Epithelial cell of proximal tubule (primary cell): ENCODE measurements around the gene CHST3. TPM values are rescaled to one million over a fixed set of nuclear protein-coding genes. Genes with fewer than 3 reads are reported as not detected.

Experiments used
- DNase-seq: peaks from one replicate; pipeline ENCODE4 v3.0.0-alpha.2; 2011; ENCODE audit warnings: low read depth
- H3K4me3 ChIP-seq: 2 replicates; pipeline ENCODE4 v1.5.1; 2011; ENCODE audit warnings: low read depth, mild to moderate bottlenecking, low read length
- total RNA-seq: library from RNA; depleted of rRNA; stranded (reverse); fragments of >200 nt; gene quantifications from 2 replicates; pipeline ENCODE4 v1.2.3, GENCODE V29; 2015
- TF ChIP-seq, protein P1 (sequence below): conservative IDR thresholded peaks from 2 replicates; pipeline ENCODE4 v1.5.1; 2012; ENCODE audit warnings: low read depth, mild to moderate bottlenecking, low read length

CHST3 gene
- total RNA-seq, 1 donor from 2014 or later: 20.5 TPM

DNA sequence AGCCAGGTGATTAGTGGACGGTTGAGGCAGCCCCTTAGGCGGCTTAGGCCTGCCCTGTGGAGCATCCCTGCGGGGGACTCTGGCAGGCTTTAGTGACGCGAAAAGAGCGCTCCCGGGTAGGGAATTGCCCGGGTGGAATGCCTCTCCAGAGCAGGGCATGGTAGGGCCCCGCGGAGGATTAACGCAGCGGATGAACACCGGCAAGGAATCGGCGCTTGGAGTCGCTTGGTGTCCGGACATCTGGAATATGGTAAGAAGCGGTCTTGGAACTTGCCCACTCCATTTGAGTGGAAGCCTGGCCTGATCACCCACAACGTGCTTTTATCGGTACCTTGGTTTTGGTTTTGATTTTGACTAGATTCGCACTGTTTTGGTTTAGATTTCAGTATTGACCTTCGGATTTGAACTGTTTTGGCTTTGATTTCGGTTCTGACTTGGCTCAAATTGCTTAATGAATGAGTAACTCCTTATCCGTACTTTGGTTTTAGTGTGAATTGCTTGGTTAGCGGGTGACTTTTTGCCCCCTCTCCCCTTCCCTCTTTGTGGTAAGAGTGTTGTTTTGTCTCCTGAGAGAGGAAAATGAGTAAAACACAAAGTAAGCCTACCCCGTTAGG, 24.2 kb upstream of the CHST3 start:
- peak overlapping the region; percentile 39 for H3K4me3 ChIP-seq
- TF ChIP-seq, protein P1, sequence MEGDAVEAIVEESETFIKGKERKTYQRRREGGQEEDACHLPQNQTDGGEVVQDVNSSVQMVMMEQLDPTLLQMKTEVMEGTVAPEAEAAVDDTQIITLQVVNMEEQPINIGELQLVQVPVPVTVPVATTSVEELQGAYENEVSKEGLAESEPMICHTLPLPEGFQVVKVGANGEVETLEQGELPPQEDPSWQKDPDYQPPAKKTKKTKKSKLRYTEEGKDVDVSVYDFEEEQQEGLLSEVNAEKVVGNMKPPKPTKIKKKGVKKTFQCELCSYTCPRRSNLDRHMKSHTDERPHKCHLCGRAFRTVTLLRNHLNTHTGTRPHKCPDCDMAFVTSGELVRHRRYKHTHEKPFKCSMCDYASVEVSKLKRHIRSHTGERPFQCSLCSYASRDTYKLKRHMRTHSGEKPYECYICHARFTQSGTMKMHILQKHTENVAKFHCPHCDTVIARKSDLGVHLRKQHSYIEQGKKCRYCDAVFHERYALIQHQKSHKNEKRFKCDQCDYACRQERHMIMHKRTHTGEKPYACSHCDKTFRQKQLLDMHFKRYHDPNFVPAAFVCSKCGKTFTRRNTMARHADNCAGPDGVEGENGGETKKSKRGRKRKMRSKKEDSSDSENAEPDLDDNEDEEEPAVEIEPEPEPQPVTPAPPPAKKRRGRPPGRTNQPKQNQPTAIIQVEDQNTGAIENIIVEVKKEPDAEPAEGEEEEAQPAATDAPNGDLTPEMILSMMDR: no peak
- no peak for DNase-seq

GRCh38 chr10:71940752-71941151, 23.4 kb upstream of the CHST3 start:
- H3K4me3 ChIP-seq: peak overlapping the region; percentile 39
- no peak for DNase-seq
- TF ChIP-seq, protein P1: no peak

DNA sequence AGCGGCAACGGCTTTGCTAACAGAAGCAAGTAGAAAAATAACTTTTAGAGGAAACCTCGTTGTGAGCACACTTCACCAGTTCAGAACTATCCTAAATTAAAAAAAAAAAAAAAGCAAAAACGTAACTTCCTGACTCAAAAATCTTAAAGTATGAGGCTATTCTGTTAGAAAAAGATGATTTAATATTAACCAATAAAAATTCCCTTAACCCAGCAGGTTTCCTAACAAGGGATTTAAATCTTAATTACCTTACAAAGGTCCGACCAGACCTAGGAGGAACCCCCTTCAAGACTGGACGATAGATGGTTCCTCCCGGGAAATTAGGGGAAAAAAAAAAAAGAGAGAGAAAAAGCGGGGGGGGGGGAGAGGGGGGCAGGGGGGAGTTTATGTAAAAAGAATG, 22.9 kb upstream of the CHST3 start:
- no peak for DNase-seq
- TF ChIP-seq, protein P1: no peak
- peak overlapping the region; percentile 39 for H3K4me3 ChIP-seq

DNA sequence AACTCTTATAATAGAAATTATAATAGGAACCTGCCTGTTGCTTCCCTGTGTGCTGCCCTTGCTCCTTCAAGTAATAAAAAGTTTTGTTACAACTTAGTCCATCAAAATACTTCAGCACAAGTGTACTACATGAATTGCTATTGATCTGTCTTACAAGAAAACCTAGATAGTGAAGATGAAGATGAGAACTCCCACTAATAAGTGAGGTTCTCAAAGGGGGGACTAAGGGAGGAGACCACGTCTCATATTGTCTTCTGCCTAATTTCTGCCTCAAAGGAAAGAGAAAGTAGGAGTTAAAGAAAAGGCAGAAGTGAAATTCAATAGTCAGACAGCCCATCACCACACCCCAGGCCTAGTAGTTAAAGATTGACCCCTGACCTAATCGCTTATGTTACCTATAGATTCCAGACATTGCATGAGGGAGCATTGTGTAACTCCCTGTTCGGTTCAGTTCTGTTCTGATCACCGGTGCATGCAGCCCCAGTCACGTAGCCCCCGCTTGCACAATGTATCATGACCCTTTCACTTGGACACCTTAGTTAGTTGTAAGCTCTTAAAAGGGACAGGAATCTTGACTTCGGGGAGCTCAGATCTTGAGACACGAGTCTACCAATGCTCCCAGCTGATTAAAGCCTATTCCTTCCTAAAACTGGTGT, 18.2 kb upstream of the CHST3 start:
- H3K4me3 ChIP-seq: no peak overlapping the region
- DNase-seq: no peak
- TF ChIP-seq, protein P1: no peak

- H3K4me3 ChIP-seq: no peak overlapping the region
- TF ChIP-seq, protein P1: no peak
- no peak for DNase-seq
Measured at GRCh38 chr10:71946700-71947099, 17.5 kb upstream of the CHST3 start.

- H3K4me3 ChIP-seq: no peak overlapping the region
- DNase-seq: no peak
- TF ChIP-seq, protein P1: no peak
Measured at GRCh38 chr10:71948496-71949067, 15.6 kb upstream of the CHST3 start.

DNA sequence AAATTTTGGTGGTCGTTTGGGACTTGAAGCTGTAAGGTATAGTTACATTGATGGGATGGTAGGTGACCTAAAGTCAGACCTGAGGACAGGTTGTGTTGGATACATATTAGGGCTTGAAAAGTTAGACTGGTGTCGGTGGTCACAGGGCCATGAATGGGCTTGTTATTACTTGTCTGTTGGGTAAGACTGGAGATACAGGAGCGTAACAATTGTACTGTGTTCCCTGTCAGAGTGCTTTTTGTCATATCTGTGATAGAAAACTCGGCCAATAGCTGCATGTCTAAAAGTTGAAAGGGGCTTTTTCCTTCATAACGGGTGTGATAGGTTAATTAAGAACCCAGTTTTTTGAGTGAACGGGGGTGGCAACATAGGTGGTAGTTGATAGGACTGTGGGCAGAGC, 13.5 kb upstream of the CHST3 start:
- no peak for DNase-seq
- TF ChIP-seq, protein P1: no peak
- H3K4me3 ChIP-seq: no peak overlapping the region
